ENCODE results near the gene SYPL1. TPM values are rescaled to one million over a fixed set of nuclear protein-coding genes. Genes with fewer than 3 reads are reported as not detected.

The SYPL1 gene
- total RNA-seq, 1 experiment from 2014 or later, result 76.4 TPM

- Histone ChIP-seq H3K36me3 (ENCODE audit: insufficient read depth, low read length, poor library complexity, severe bottlenecking) (no peaks in the 10 kb centered on the region), H3K4me3 (ENCODE audit: low read depth, low read length, poor library complexity, severe bottlenecking) (no peak overlapping the region), H3K27me3 (replicated peaks; ENCODE audit: insufficient read depth, low read depth, low read length, poor library complexity) (no peaks in the 10 kb centered on the region), H3K4me1 (ENCODE audit: insufficient read depth, low read length, poor library complexity, severe bottlenecking) (peaks cover 48% of the 10 kb centered on the region), H3K27ac (ENCODE audit: low read depth, low read length, poor library complexity, severe bottlenecking) (peak overlapping the region; percentile 31), H3K9me3 (ENCODE audit: low read depth, low read length, poor library complexity, severe bottlenecking) (no peaks in the 10 kb centered on the region)
- CTCF ChIA-PET, result no interaction called here
- POLR2A ChIA-PET (ENCODE audit: low non-redundant PET), result no interaction called here
- no TSS peak for BruUV-seq (replicated peaks)
- no peak for DNase-seq (ENCODE audit: low spot score)
- no peak for TF ChIP-seq CTCF (conservative IDR thresholded peaks at IDR 0.05; ENCODE audit: low read depth, low read length)
- no peak for TF ChIP-seq EZH2 (IDR thresholded peaks at IDR 0.05; ENCODE audit: borderline replicate concordance, low read depth, low read length, poor library complexity, severe bottlenecking)
- intact Hi-C loops (cut with micrococcal nuclease; ENCODE audit: unreplicated experiment), result no loop called here
Measured at GRCh38 chr7:106070201-106070551, 41.9 kb downstream of the SYPL1 start.

GRCh38 chr7:106069471-106070200 lies 42.5 kb downstream of the SYPL1 start:
- DNase-seq (ENCODE audit: low spot score), result no peak
- Histone ChIP-seq H3K4me1 (ENCODE audit: insufficient read depth, low read length, poor library complexity, severe bottlenecking) (peaks cover 53% of the 10 kb centered on the region), H3K27me3 (replicated peaks; ENCODE audit: insufficient read depth, low read depth, low read length, poor library complexity) (no peaks in the 10 kb centered on the region), H3K27ac (ENCODE audit: low read depth, low read length, poor library complexity, severe bottlenecking) (no peak overlapping the region), H3K4me3 (ENCODE audit: low read depth, low read length, poor library complexity, severe bottlenecking) (no peak overlapping the region), H3K9me3 (ENCODE audit: low read depth, low read length, poor library complexity, severe bottlenecking) (no peaks in the 10 kb centered on the region), H3K36me3 (ENCODE audit: insufficient read depth, low read length, poor library complexity, severe bottlenecking) (no peaks in the 10 kb centered on the region)
- POLR2A ChIA-PET (ENCODE audit: low non-redundant PET), result no interaction called here
- TF ChIP-seq EZH2 (IDR thresholded peaks at IDR 0.05; ENCODE audit: borderline replicate concordance, low read depth, low read length, poor library complexity, severe bottlenecking), result no peak
- TF ChIP-seq CTCF (conservative IDR thresholded peaks at IDR 0.05; ENCODE audit: low read depth, low read length), result no peak
- BruUV-seq (replicated peaks), result no TSS peak
- intact Hi-C loops (cut with micrococcal nuclease; ENCODE audit: unreplicated experiment), result no loop called here
- CTCF ChIA-PET, result no interaction called here

- intact Hi-C loops (cut with micrococcal nuclease; ENCODE audit: unreplicated experiment), result no loop called here
- Histone ChIP-seq H3K4me1 (ENCODE audit: insufficient read depth, low read length, poor library complexity, severe bottlenecking) (peaks cover 58% of the 10 kb centered on the region), H3K27ac (ENCODE audit: low read depth, low read length, poor library complexity, severe bottlenecking) (no peak overlapping the region), H3K36me3 (ENCODE audit: insufficient read depth, low read length, poor library complexity, severe bottlenecking) (no peaks in the 10 kb centered on the region), H3K9me3 (ENCODE audit: low read depth, low read length, poor library complexity, severe bottlenecking) (no peaks in the 10 kb centered on the region), H3K4me3 (ENCODE audit: low read depth, low read length, poor library complexity, severe bottlenecking) (no peak overlapping the region), H3K27me3 (replicated peaks; ENCODE audit: insufficient read depth, low read depth, low read length, poor library complexity) (no peaks in the 10 kb centered on the region)
- DNase-seq (ENCODE audit: low spot score), result no peak
- ChIA-PET POLR2A (ENCODE audit: low non-redundant PET) (no interaction called here), CTCF (no interaction called here)
- BruUV-seq (replicated peaks), result no TSS peak
- TF ChIP-seq CTCF (conservative IDR thresholded peaks at IDR 0.05; ENCODE audit: low read depth, low read length), result no peak
- TF ChIP-seq EZH2 (IDR thresholded peaks at IDR 0.05; ENCODE audit: borderline replicate concordance, low read depth, low read length, poor library complexity, severe bottlenecking), result no peak
Measured at GRCh38 chr7:106068986-106069385, 43.1 kb downstream of the SYPL1 start.
